GM18867 (cell line): ENCODE data around the gene PIP4K2A.

ENCODE experiments used
- ATAC-seq: cut with Tn5 transposase; IDR thresholded peaks from one replicate; pipeline ENCODE4 v1.9.1; 2021; ENCODE audit warnings: mild to moderate bottlenecking, moderate library complexity; ENCODE audit not compliant: unreplicated experiment

PIP4K2A gene

DNA sequence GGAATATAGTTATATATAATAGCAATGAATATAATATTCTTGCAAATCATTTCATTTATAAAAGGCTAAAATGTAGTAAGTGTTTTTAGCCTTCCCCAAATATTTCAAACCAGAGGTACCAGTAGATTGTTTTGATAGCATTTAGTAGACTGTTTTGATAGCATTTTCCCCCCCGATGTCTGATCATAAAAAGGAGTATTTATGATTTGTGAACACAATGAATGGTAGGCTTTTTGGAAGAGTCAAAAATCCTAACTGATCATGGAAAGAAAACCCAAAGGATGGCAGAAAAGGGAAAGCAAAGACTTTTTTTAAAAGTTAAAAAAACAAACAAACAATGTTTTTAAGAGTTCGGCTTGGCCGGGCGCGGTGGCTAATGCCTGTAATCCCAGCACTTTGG is 152.5 kb downstream of the PIP4K2A start:
- no peak for ATAC-seq

DNA sequence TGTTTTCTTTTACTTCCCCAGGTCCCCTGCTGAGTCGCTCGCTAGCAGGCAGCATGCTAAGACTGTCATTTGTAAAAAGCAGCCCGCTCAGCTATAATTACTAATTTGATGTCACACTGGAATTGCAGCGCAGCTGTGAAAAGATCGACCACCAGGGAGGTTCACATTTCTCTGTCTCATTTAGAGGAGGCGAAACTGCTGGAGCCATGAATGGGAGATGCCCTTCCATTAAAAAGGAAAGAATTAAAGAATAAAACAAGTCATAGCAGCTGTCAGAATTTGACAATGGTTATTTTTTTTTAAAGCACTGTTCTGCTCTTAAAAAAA is 153.5 kb downstream of the PIP4K2A start:
- ATAC-seq = no peak

DNA sequence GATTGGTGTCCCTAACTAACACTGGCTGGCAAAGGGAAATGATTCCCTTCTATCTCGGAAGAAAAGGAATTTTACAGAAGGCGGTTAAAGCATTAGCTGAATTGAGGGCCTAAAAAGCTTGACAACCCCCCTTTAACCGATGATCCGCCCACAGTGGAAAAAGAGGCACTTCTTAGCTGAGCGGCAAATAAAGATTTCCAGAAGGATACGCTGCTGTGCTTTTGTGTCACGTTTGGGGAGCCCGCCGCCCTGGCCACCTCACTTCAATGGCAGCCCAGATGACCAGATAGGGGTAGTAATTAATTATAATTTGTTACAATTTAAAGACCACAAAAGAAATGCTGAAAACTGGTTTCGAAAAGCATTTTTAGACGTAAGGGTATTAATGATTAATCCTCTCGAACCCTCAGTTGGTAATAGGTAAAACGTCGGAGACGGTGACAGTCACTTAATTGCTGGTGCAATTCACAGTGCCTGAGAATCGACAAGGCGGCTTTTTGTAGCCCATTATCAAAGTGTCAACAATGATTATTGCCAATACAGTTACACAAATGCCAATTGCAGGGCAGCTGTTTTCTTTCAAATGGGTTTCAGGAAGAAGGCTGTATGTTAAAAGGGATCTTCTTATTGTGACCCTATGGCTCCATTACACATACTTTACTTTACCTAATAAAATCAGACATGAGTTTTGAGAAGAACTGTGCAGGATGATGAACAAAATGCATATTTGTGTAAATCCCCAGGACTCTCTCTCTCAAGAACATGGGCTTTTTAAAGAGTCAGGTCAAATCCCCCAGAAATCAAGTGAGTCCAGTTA is 154.1 kb downstream of the PIP4K2A start:
- ATAC-seq = no peak

DNA sequence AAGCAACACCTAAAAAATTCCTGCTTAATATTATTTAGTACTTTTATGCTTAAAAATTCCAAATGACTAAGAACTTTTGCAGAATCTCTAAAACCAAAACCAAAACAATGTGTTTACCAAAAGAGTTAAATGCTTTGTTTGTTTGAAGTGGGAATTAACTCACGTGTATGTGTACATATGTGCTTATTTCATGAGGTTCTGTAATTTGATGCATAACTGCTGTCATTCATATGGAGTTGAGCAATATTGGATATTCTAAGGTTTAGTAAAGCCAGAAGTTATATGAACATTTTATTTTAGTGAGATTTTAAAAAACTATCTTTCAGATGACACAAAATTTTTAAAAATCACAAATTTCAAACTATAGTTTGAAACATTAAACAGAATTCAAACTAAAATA is 157.1 kb downstream of the PIP4K2A start:
- no peak for ATAC-seq

DNA sequence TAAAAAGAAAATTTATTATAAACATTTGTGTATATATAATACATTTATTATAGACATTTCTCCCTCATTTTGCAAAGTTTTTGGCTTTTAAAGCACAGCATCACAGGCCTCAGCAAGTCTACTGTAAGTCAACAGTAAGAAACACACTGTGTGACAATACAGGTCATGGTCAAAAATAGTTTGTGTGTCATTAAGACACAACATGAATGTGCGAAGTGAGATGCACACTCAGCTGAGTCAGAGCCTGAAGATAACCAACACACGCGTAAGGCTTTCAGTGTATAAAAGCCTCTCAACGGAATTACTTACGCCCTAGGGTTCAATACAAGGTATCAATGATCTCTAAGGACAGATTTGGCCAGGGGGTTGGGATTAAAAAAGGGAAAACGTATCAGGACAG is 157.6 kb downstream of the PIP4K2A start:
- ATAC-seq = no peak

DNA sequence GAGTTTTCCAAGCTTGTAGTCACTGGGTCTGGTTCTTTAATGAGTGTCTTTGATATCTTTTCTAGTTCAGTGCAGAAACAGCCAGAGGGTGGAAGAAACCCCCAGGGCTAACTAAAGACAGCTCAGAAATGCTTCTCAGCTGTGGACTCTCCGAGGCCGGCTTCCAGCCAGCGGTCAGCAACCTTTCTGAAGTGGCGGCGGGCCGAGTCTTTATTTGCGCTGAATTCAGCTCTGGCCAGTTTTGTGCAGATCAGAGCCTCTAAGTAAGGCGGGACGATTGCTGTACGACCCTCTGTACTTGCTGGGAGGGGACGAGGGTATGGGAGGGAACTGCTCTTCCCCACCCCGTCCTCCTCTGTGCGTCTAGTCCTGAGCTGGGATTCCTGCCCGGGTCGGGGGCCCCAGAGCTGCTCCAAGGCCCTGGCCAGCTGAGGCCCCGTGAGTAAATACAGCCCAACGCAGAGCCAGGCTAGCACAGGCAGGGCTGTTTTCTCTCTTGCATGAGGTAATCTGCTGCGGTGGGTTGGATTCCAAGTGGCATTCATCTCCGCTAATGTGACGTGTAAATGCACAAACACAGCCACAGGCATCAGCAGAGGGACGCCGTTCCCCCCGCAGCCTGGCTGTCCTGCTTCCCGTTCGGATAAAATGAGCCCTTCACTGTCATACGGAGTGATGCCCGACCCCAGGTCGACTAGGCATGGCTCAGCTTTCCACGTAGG is 159.8 kb downstream of the PIP4K2A start:
- ATAC-seq = no peak

DNA sequence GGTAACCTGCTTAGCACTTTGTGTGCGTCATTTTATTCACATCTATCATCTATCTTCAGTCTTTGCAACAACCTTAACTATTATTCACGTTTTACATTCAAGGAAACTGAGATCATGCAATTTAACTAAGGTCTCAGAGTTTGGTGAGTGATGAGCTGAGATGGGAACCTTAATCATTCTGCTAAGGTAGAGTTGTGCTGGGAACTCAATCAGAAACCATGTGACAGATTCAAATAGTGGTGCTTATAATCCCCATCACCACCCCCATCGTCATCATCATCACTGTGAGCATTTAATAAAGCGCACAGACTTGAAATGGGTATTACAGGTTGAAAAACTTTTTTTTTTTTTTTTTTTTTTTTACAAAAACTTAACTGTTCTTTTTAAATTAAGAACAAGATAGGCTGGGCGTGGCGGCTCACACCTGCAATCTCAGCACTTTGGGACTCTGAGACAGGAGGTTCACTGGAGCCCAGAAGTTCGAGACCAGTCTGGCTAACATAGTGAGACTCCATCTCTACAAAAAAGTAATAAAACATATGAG is 160.9 kb downstream of the PIP4K2A start:
- ATAC-seq = no peak

DNA sequence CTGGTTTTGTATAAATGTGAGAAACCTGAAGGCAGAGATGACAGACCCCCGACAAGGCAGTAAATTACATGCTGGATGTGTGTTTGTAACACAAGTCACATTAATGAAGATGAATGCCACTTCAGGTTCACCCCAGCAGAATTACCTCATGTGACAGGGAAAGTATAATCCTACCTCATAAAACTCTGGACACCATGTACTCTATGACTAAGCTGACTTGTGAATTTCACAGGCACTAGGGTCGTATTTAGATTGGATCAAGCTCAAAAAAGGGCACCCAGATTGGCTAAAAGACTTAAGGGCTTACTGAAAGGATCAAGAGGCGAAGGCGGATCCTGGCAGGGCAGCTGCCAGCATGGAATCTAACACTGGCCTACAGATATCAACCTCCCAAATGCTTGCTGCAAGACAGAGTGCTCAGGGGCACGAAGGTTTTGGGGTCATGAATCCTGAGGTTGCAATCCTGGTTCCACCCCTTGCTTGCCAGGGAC is 161.4 kb downstream of the PIP4K2A start:
- no peak for ATAC-seq

DNA sequence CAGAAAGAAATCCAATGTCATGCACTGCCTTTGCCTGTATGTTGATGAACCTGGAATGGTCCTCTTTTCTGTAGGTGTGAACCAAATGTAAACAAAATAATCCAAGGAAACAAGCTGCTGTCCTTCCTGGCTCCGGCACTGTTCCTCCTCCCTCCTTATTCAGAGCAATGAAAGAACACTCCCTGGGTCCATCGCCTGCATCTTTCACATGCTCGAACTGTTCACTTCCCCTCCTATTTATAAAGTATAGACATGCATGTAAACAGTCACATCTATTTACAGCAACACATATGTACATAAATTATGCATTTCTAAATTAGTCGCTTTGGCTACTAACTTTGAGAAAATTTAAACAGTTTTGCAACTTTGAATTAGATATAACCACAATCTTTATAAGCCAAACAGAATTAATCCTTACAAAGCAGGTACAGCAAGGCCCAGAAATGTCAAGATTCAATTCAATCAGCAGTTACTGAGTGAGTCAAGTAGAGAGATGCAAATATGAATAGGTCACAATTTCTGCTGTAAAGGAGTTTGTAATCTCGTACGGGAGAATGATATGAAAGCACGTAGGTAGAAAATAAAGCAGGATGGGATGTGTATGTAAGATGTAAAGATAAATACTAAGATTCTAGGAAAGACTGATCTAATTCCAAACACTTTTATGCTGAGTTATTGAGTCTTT is 162.6 kb downstream of the PIP4K2A start:
- ATAC-seq = no peak

DNA sequence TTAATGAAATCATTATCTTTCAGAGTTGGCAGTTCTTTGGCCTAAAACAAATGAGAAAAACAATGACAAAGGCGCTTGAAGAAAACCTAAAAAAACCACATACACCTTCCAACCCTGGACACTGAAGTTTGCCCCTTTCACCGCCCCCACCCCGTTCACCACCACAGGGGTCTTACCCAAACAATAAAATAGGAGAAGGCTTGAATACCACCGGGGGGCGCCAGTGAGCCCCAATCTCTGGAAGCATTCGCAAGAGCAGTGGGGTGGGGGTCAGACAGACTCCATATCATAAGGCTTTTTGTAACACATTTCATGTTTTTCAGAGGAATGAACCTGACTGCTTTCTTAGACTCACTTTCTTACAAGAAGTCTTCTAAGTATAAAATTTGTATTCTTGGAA is 163.6 kb downstream of the PIP4K2A start:
- no peak for ATAC-seq

DNA sequence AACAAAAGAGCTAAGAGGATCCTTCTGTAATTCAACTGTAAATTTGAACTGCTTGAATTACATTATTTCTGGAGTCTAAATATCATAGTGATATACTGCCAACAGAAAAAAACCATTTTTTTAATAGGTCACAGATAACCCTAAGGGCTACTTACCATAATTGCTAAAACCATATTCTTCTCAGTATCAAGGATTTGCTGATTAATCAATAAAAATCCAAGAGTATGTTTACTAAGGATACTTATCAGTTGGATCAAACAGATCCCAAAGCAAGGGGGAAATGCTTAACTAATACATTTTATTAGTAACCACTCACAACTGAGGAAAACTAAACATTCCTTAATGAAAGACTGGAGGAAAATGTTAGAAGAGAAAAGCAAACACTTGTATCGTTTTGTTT is 166.0 kb downstream of the PIP4K2A start:
- no peak for ATAC-seq

DNA sequence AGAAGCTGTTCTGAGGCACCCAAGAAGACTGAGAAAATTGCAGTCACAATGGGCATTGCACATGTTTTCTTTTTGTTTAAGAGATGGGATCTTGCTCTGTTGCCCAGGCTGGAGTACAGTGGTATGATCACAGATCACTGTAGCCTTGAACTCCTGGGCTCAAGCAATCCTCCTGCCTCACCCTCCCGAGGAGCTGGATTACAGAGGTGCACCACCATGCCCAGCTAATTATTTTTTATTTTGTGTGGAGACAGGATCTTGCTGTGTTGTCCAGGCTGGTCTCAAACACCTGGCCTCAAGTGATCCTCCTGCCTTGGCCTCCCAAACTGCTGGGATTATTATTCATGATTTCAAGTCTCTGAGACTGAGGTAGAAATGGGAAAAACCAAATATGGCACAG is 168.7 kb downstream of the PIP4K2A start:
- ATAC-seq = no peak

DNA sequence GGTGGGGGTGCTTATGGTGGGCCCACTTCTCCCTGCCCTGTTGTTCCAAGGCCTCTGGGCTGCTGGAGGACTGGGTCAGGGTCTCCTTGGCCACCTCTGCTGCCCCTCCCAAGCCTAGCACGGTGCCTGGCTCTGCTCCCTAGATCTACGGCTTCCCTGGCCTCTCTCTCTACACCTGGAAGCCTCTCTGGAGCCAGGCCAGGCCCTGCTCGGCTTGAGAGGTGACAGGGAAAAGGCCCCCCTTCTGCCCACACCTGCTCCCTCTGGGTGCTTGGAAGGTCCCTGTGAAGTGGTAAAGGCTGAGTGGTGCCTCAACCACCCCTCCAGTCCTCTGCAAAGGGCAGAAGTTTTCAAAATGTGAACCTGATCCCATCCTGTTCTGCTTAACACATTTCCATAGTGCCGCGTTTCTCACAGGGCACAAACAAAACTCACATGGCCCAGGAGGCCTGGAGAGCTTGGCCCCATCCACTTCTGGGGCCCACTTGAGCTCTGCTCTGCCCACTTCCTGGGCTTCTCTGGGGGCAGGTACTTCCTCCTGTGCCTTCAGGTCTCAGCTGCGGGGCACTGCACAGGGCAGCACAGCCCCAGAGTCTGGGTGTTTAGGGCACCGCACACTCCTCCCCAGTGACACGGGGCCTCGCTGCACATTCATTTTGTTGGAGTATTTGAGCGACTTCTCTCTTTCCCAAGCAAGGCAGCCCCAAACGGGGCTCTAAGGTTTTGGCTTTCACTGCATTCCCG is 169.9 kb downstream of the PIP4K2A start:
- no peak for ATAC-seq

DNA sequence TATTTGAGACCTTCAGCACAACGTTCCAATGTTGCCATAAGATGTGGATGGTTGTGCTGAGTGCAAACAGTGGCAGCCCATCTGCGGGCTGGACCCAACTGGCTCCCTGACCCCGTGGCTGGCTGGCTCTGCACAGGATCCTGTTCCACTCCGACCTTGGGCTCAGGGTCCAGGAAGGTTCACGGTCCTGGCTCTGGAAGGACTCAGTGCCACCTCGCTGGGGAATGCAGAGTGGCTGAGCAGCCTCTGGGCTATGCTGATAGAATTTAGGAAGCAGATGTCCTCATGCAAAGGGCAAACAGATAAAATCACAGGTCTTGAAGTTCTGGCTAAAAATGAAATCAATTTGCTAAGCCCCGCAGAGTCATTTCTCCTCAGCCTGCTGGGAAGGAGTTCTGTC is 171.6 kb downstream of the PIP4K2A start:
- no peak for ATAC-seq

DNA sequence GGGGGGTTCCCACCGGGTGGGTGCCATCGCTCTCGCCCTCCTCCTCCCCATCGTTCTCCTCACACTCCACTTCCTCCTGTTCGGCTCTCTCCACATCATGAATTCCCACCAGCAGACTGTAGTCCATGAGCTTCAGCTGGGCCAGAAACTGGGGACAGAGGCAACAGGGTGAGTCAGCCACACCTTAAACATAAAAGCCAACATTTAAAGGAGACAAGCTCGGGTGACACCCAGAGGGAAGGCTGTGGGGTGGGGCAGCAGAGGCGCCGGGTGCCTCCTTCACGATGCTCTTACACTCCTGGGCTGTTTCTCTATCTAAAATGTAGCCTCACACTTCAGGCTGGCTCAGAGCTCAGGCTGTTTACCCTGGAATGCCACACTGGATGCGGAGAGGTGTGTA is 172.5 kb downstream of the PIP4K2A start:
- ATAC-seq = no peak

DNA sequence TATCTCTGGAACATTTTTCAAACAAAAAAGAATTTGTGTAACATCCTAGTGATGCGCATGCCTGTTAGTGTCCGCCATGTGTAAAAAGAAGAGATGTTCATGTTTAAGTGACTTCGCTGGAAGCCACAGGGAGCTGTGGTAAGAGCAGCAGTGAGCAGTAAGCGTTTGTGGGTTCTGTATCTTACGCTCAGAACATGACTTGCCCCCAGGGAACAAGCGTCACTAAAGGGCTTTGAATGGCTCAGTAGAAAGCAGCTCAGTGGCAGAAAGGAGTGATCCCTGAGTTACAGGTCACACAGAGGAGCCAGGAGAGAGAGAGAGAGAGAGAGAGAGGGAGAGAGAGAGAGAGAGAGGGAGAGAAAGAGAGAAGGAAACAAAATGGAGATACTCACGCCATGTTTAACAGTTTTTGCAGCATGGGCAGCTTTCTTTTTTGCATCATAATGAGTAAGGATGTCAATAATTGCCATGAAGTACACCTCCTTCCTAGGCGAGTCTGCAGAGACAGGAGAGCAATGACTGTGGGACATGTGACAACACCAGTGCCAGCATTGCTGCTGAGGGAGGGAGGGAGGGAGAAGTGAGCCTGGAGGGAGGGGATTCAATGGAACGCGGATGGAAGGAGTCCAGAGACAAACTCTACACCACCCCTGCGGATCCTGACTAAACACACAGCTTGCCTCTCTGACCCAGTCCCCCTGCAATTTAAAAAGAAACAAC is 174.6 kb downstream of the PIP4K2A start:
- no peak for ATAC-seq

DNA sequence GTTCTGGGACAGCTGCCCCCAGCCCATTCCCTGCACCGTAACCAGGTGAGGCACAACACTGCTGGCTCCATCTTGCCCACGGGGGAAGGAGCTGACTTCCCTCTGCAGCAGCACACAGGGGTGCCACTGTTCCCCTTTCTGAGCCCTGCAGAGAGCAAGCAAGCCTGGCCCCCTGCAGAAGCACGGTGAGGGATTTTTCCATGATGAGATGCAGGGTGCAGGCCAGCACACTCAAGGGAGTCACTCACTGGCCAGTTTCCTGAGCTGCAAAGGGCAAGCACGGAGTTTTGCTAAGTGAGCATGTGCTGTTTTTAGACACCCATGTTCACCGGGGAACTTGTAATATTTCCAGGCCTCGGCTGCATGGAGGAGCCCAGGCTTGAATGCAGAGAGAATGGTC is 176.6 kb downstream of the PIP4K2A start:
- ATAC-seq = no peak

DNA sequence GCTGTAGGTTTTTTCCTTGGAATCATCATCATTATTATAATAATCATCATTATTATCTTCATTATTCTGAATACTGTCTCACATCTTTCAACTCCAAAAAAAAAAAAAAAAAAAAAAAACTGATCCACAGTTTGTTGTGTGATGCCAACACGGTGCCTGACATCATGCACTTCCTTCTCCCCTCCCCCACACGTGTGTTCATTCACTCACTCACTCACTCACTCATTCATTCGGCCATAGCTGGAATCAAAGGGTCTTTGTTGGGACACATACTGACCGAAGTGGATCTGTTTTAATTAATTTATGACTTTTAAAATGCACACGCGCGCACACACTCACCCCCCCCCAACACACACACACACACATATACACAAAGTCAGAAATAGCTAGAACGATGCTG is 177.8 kb downstream of the PIP4K2A start:
- no peak for ATAC-seq

DNA sequence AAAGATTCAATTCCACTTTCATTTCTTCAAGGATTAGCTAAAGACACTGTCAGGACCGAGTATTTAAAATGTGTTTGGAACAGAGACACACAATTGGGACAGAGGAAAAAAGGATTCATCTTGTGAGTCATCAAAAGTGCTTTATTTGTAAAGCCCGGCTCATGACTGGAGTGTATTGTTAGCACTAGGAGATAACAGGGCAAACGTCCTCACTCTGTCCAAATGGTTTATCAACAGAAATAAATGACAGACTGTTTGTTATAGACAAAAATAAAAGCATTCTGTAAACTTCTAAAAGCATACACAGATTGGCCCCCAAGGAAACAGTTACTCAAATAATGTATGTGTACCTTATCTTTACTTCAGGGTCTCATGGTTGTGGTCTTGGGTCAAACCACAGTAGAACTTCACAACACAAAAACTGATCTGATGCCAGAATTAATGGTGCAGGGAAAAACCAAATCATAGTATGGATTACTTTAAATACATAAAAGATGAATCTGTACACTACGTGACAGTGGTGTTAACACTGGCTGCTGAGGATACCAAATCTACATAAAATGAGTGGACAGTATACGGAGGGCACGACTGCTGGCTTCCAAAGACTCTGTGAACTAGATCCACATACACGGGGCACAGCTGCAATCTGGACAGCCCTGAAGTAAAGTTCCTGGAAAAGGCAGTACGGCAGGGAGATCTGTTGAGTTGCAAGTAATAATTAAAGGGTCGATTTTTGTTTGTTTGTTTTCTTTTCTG is 179.4 kb downstream of the PIP4K2A start:
- no peak for ATAC-seq

DNA sequence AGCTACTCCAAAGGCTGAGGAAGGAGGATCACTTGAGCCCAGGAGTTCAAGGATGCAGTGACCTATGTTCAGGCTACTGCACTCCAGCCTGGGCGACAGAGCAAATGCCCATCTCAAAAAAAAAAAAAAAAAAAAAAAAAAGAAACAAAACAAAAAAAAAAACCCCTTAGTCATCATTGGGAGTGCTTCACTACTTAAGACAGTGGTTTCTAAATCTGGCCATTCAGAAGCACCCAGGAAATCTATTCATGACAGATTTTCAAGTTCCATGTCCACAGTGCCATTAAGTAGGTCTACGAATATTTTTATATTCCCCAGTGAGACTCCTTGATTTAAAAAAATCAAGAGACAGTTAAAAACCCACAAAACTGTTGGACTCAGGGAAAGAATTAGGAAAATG is 182.9 kb downstream of the PIP4K2A start:
- ATAC-seq = no peak
